Stimulated activated CD4-positive, alpha-beta T cell treated with anti-CD3 and anti-CD28 coated beads, Interleukin-4, amount 100 ng/mL, for 4 hours (primary cell): ENCODE measurements around the gene RPEL1.
"Not testable (repeated sequence)": the region's sequence is repeated elsewhere in the genome, so short reads cannot be mapped to it uniquely, and the experiment has no call there.

Experiments used
- DNase-seq, 2 experiments: peaks; one replicate each; pipeline ENCODE4 v3.0.0-alpha.2; 2020

RPEL1 gene

DNA sequence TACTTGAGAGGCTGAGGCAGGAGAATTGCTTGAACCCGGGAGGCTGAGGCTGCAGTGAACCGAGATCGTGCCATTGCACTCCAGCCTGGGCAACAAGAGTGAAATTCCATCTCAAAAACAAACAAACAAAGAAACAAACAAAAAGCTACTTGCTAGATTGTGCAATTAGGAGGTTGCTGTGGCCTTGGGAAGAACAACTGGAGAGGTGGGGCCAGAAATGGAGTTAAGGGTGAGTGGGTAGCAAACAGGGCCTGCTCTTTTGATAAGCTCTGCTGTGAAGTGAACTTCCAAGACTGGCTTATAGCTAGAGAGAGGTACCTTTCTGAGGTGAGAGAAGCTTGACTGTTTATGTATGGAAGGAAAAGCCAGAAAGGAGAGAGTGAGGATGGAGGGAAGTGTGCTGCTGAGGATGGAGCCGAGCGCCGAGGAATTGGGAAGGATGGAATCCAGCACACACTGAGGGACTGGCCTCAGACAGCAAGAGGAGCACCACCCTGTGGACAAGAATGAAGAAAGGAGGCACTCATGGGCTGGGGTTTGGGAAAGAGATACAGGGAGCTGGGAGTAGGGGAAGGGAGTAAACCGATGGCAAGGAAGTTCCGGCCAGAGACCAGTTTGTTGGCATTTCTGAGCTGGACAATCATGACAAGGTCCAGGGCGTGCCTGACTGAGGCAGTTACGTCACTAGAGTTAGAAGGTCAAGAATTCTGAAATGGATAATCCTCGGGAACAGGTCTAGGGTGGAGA, 7.0 kb upstream of the RPEL1 start:
- no peak for DNase-seq

- DNase-seq: no peak
These were observed 4.2 kb upstream of the RPEL1 start for GRCh38 chr10:103241262-103242011.

DNA sequence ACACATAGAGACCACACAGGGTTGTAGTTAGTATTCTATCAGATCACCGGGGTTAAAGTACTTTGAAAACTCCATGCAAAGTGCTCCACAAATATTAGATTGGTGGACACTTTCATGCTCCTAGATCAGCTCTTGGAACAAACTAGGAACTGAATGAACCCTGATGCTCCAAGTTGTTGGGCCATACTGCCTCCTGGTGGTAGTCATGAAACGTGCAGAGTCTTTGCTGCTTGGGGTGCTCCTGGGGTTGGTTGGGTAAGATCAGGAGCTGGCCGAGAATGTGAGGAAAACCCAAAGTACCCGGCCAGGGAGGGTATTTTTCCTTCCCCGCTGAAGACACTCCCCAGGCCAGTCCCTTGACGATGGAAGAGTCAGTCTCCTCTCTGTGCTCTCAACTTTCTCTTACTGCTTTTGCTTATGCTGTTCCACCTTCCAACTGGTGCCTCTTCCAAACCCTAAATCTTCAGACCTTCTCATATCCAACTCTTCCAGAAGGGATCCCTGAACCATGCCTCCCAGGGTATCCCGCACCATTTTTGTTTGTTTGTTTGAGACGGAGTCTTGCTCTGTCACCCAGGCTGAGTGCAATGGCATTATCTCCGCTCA, 918 bp upstream of the RPEL1 start:
- DNase-seq: peak; percentile 41 to 49

GRCh38 chr10:103246324-103246723, 637 bp downstream of the RPEL1 start:
- DNase-seq: no peak

DNA sequence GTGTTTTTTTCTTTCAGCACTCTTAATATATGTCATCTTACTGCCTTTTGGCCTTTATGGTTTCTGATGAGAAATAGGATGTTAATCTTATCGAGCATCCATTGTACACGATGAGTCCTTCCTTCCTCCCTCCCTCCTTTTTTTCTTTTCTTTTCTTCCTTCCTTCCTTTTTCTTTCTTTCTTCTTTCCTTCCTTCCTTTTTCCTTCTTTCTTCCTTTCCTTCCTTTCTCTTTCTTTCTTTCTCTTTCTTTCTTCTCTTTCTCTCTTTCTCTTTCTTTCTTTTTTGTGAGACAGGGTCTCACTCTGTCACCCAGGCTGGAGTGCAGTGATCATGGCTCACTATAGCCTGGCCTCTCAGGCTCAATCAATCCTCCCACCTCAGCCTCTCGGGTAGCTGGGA, 8.4 kb downstream of the RPEL1 start:
- DNase-seq: no peak

DNA sequence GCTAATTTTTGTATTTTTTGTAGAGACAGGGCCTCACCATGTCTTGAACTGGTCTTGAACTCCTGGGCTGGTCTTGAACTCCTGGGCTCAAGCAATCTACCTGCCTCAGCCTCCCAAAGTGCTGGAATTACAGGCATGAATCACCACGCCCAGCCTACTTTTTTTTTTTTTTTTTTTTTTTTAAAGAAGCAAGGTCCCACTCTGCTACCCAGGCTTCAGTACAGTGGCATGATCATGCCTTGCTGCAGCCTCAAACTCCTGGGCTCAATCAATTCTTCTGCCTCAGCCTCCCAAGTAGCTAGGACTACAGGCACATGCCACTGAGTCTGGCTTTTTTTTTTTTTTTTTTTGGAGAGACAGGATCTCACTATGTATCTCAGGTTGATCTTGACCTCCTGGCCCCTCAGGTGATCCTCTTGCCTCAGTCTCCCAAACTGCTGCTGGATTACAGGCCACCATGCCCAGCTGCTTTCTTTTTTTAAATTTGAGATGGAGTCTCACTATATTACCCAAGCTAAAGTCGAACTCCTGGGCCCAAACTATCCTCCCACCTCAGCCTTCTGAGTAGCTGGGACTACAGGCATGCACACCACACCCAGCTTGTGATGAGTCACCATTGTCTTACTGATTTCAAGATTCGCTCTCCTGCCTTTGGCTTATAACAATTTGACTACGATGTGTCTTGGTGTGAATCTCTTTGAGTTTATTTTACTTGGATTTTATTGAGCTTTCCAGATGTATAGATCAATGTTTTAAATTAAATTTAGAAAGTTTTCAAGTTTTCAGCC, 9.0 kb downstream of the RPEL1 start:
- DNase-seq: no peak

GRCh38 chr10:103256613-103257012, 10.9 kb downstream of the RPEL1 start:
- DNase-seq: no peak

- no peak for DNase-seq
These were observed 12.1 kb downstream of the RPEL1 start for GRCh38 chr10:103257812-103258211.

DNA sequence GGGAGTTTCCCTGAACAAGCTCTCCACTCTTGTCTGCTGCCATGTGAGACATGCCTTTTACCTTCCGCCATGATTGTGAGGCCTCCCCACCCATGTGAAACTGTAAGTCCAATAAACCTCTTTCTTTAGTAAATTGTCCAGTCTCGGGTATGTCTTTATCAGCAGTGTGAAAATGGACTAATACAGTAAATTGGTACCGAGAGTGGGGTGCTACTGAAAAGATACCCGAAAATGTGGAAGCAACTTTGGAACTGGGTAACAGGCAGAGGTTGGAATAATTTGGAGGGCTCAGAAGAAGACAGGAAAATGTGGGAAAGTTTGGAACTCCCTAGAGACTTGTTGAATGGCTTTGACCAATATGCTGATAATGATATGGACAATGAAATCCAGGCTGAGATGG, 13.2 kb downstream of the RPEL1 start:
- DNase-seq: not testable (repeated sequence)

DNA sequence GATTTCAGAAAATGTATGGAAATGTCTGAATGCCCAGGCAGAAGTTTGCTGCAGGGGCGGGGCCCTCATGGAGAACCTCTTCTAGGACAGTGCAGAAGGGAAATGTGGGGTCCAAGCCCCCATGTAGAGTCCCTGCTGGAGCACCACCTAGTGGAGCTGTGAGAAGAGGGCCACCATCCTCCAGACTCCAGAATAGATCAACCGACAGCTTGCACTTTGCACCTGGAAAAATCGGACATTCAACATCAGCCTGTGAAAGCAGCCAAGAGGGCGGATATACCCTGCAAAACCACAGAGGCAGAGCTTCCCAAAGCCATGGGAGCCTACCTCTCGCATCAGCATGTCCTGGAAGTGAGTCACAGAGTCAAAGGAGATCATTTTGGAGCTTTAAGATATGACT, 14.3 kb downstream of the RPEL1 start:
- no peak for DNase-seq

GRCh38 chr10:103262229-103262628, 16.5 kb downstream of the RPEL1 start:
- DNase-seq: no peak

DNA sequence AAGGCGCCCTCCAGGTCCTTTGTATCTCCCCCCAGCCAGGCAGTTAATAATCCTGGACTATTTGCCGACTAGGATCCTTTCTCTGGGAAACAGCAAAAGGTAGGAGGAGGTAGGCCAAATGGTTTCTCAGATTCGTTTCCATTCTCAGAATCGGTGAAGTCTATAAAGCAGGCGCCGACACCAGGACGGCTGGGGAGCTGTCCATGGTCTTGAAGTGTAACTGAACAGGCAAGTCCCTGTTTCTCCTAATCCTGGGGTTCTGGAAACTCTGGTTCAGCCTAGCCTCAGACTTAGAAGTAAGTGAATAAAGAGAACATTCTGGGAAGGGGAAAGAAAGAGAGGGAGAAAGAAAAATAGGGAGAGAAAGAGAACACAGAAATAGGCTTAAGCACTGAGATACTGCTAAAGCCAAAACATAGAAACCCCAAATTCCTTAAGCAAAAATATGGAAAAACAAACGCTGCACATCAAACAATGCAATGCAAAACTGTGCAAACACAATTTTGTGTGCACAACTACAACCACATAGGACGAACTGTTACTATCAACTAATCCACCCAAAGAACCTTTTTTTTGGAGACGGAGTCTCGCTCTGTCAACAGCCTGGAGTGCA, 20.1 kb downstream of the RPEL1 start:
- peak in 1 of 2 experiments; percentile 14 for DNase-seq

DNA sequence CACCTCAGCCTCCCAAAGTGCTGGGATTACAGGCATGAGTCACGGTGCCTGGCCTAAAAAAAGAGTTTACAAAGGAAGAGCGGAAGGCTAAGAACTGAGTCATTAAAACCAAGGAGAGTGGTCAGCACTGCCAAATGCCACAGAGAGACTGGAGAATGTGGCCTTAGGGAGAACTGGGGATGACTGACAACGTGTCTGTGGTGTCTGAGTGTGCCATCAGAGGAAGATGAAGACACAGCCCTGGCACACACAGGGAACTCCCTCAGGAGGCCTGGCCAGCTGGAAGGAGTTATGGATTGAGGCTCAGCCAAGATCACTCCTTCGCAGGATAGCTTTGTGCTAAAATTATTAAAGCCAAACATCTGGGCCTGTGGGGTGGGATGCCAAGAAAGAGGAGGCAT, 27.4 kb downstream of the RPEL1 start:
- no peak for DNase-seq

DNA sequence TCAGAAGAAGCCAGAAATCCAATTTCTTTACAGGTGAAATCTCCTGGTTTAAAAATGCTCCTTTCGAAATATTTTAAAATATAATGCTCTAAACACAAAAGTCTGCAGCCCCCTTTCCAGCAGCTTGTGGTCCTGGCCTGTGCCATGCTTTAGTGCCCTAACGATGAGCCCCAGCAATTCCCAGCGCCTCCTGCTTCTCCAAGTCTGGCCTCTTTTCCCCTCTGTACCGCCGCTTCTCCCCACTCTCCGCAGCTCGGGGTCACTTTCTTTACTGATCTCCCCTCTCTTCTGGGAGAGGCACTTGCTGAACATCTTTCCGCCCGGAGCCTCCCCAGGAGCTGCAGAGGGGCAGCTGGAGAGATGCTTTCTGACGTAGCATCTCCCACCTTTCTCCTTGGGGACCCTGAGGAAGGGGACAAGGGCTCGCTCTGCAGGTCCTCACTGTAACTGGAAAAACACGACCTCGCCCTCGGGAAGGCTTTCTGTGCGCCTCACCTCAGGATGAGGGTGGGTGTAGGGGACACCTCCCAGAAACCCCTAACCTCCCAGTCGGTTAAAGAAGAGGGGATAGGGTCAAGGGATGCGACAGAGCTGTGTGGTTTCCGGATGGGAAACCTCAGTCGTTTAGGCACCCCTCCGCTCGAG, 30.7 kb downstream of the RPEL1 start:
- DNase-seq: no peak

- DNase-seq: peak in 1 of 2 experiments; percentile 5
These were observed 31.4 kb downstream of the RPEL1 start, which contains the start of gene INA for GRCh38 chr10:103276896-103277712. INA (plus strand) TSS chr10:103277138; CDS start chr10:103277212, 74 bp downstream.

DNA sequence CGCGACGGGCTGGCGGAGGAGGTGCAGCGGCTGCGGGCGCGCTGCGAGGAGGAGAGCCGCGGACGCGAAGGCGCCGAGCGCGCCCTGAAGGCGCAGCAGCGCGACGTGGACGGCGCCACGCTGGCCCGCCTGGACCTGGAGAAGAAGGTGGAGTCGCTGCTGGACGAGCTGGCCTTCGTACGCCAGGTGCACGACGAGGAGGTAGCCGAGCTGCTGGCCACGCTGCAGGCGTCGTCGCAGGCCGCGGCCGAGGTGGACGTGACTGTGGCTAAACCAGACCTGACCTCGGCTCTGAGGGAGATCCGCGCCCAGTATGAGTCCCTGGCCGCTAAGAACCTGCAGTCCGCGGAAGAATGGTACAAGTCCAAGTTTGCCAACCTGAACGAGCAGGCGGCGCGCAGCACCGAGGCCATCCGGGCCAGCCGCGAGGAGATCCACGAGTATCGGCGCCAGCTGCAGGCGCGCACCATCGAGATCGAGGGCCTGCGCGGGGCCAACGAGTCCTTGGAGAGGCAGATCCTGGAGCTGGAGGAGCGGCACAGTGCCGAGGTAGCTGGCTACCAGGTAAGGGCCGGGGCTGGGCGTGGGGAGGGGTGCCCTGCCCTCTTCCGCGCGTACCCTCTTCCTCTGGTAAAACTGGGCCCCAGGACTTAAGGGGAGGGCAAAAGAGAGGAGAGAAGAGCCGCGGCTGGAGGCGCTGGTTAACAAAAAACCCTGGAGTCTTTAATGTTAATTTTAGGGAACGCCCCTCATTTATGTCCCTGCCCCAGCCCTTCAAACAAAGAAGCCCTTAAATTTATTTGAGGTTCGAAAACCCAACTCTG, 32.2 kb downstream of the RPEL1 start:
- no peak for DNase-seq

DNA sequence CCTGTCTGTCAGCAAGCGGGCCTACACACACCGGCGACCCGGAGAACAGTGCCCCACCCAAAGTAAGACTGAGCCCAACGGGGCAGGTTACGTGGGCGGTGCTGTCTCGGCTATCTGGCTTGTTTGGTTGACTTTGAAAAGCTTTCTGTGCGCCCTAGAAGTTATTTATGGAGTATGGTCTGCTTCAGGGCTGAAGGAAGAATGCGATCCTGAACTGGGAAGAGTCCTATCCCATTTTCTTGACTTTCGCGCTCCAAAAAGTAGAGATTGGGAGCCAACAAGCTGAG, 32.8 kb downstream of the RPEL1 start:
- DNase-seq: no peak

- peak in 1 of 2 experiments; percentile 44 for DNase-seq
These were observed 33.2 kb downstream of the RPEL1 start for GRCh38 chr10:103278862-103279298.

DNA sequence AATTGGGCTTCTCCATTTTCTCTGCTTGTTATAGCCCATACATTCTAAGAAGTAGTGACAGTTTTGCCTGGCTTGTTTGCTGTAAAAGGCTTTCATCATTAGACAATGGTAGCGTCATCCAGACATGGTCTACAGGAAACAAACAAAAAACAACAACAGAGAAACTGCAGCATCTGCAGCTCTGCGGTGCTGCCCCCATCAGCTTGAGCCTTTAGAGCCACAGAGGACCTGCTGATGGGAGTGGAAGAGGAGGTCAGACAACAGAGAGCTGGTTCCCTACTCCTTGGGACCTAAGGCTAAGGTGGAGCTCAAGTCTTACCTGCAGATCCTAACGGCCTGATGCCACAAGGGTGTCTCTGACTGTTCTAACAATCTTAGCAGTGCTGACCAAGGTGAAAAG, 34.3 kb downstream of the RPEL1 start:
- DNase-seq: no peak

DNA sequence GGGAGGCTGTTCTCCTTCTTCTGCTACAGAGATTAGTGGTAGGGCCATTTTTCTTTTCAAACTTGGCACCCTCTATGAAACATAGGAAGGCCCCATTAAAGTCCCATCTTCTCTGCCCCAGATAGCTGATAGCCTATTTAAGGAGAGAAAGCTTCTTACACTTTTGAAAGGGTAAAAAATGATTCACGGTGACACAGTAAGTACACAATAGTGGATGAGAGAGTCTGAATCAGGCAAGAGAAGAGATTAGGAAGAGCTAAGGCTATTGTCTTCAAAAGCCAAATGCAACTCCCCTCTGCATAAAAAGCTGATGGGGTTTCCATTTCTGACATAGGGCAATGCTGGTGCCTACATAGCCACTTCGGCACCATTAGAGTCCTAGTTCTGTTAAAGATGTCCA, 34.8 kb downstream of the RPEL1 start:
- DNase-seq: no peak
